PC-3 (cell line): ENCODE measurements around the gene CD58.

Experiments
- EZH2 ChIP-seq: fragments of 300-600 bp; sonication (generic); IDR thresholded peaks from one replicate; pipeline ENCODE4 v1.6.1; 2017; ENCODE audit warnings: antibody characterized with exemption, mild to moderate bottlenecking, low read length; ENCODE audit not compliant: unreplicated experiment
- TF ChIP-seq, protein P1 (sequence below): fragments of 300-600 bp; sonication (generic); conservative IDR thresholded peaks from 2 replicates; pipeline ENCODE4 v1.5.1; 2017; ENCODE audit warnings: antibody characterized with exemption, low read depth, mild to moderate bottlenecking, low read length

DNA sequence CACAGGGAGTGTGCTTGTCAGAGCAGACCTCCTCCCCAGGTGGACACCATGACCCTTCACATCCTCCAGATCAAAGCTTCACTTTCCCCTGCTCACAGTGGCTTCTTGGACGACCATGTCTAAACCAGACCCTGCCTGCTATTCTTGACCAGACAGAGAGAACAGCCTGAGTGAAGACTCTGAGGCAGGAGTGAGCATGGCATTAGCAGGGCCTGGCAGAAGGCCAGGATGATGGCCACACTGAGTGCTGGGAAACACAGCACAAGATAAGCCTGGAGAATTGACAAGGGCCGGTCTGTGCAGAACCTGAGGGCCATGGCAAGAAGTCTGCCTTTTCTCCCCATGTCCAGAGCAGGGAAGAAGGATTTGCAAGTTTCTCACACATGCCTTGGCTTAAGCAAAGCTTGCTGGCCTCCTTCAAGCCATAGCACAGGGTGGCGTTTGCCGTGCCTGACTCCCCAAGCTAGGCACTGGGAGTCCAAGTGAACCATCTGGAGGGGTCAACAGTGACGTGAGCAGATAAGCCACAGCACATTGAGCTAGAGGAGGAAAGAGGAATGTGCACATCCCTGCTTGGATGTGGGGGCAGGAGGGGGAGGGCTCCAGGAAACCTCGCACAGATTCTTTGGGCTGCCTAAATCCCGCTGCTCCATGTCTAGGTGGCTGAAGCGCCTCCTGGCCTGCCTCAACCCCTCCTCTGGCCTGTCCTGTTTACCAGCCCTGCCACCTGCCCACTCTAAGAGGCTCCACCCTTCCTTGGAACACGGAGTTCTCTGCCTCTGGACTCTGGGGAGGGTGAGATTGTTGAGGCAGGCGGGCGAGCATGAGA is 87.1 kb downstream of the CD58 start:
- TF ChIP-seq, protein P1, sequence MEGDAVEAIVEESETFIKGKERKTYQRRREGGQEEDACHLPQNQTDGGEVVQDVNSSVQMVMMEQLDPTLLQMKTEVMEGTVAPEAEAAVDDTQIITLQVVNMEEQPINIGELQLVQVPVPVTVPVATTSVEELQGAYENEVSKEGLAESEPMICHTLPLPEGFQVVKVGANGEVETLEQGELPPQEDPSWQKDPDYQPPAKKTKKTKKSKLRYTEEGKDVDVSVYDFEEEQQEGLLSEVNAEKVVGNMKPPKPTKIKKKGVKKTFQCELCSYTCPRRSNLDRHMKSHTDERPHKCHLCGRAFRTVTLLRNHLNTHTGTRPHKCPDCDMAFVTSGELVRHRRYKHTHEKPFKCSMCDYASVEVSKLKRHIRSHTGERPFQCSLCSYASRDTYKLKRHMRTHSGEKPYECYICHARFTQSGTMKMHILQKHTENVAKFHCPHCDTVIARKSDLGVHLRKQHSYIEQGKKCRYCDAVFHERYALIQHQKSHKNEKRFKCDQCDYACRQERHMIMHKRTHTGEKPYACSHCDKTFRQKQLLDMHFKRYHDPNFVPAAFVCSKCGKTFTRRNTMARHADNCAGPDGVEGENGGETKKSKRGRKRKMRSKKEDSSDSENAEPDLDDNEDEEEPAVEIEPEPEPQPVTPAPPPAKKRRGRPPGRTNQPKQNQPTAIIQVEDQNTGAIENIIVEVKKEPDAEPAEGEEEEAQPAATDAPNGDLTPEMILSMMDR: no peak
- TF ChIP-seq EZH2: no peak
